Endothelial cell of umbilical vein (primary cell): ENCODE results near the gene ZNF778. TPM values are rescaled to one million over a fixed set of nuclear protein-coding genes. Genes with fewer than 3 reads are reported as not detected.

Experiments
- BruUV-seq: library from RNA; stranded (reverse); fragments of 400-500 nt; replicated peaks from 2 replicates; lab custom pipeline; 2021; lab: Mats Ljungman, UMichigan
- CTCF ChIA-PET: fragments of 300-600, 350-600 bp; sonication (Branson Sonifier 250); formaldehyde crosslinking; loops from one replicate; lab custom pipeline; 2021; ENCODE audit warnings: antibody characterized with exemption, inconsistent platforms; lab: Charles Lee
- POLR2A ChIA-PET: fragments of 300-600, 350-600 bp; sonication (Branson Sonifier 250); formaldehyde crosslinking; loops from one replicate; lab custom pipeline; 2021; ENCODE audit warnings: antibody characterized with exemption, inconsistent platforms; lab: Charles Lee
- DNase-seq: peaks from one replicate; pipeline ENCODE4 v3.0.0-alpha.2; 2011; ENCODE audit warnings: low read depth, low spot score
- FAIRE-seq: peaks from 2 replicates; lab custom pipeline; 2011; peaks lifted over from hg19 to GRCh38; lab: Jason Lieb, UNC
- H2AFZ ChIP-seq: 2 replicates; pipeline ENCODE4 v1.6.0; 2012; ENCODE audit warnings: low read depth, low read length, control low read depth, inconsistent platforms
- H3K27ac ChIP-seq: 2 replicates; pipeline ENCODE4 v1.5.1; 2011; ENCODE audit warnings: low read depth, mild to moderate bottlenecking, control low read depth, low read length, moderate library complexity; ENCODE audit not compliant: insufficient read depth
- H3K27me3 ChIP-seq, 2 experiments: 2 replicates each; pipeline versions ENCODE4 v1.6.0 to v1.6.1; 2011; ENCODE audit warnings: low read length in 2 of 2, mixed read lengths in 1 of 2; ENCODE audit not compliant: control insufficient read depth in 2 of 2, insufficient read depth in 2 of 2
- H3K36me3 ChIP-seq, 2 experiments: 2 replicates in 1 of 2; 3 replicates in 1 of 2; pipeline ENCODE4 v1.5.1; 2011; ENCODE audit warnings: low read length in 2 of 2, mild to moderate bottlenecking in 1 of 2, moderate library complexity in 1 of 2; ENCODE audit not compliant: control insufficient read depth in 2 of 2, insufficient read depth in 2 of 2; ENCODE audit errors: extremely low read depth in 1 of 2
- H3K4me1 ChIP-seq: 3 replicates; pipeline ENCODE4 v1.5.1; 2011; ENCODE audit warnings: mild to moderate bottlenecking, low read length; ENCODE audit not compliant: control insufficient read depth, insufficient read depth; ENCODE audit errors: extremely low read depth
- H3K4me2 ChIP-seq: 2 replicates; pipeline ENCODE4 v1.6.1; 2011; ENCODE audit warnings: low read length, control low read depth, mixed read lengths; ENCODE audit not compliant: insufficient read depth
- H3K4me3 ChIP-seq, 3 experiments: fragments of 200-600 bp in 1 of 3; sonication (generic), shearing (Covaris generic) in 1 of 3; replicated peaks in 1 of 3; 2 replicates each; pipeline ENCODE4 v1.5.1; 2011 to 2016; ENCODE audit warnings: control low read depth in 3 of 3, low read length in 3 of 3, mild to moderate bottlenecking in 2 of 3, inconsistent platforms in 1 of 3, low read depth in 1 of 3, moderate library complexity in 1 of 3; ENCODE audit not compliant: insufficient read depth in 1 of 3
- H3K79me2 ChIP-seq: 2 replicates; pipeline ENCODE4 v1.6.0; 2012; ENCODE audit warnings: low read length, inconsistent platforms; ENCODE audit not compliant: control insufficient read depth, insufficient read depth
- H3K9ac ChIP-seq: replicated peaks from 2 replicates; pipeline ENCODE3; 2011; ENCODE audit warnings: low read length, control low read depth; ENCODE audit not compliant: insufficient read depth; ENCODE audit errors: extremely low read depth
- H3K9me1 ChIP-seq: replicated peaks from 3 replicates; pipeline ENCODE4 v1.6.0; 2011; ENCODE audit warnings: mild to moderate bottlenecking, low read length; ENCODE audit not compliant: control insufficient read depth, insufficient read depth; ENCODE audit errors: extremely low read depth
- H3K9me3 ChIP-seq: replicated peaks from 2 replicates; pipeline ENCODE4 v1.5.1; 2012; ENCODE audit warnings: low read length, inconsistent platforms; ENCODE audit not compliant: control insufficient read depth, insufficient read depth
- H4K20me1 ChIP-seq: replicated peaks from 2 replicates; pipeline ENCODE3; 2011; ENCODE audit warnings: mild to moderate bottlenecking, low read length; ENCODE audit not compliant: control insufficient read depth, insufficient read depth; ENCODE audit errors: extremely low read depth
- CTCF ChIP-seq, 2 donors: IDR thresholded peaks; 1 replicate in 1 of 2; 2 replicates in 1 of 2; pipeline ENCODE4 v1.5.1; 2011; ENCODE audit warnings: low read length in 2 of 2, mild to moderate bottlenecking in 2 of 2, moderate library complexity in 2 of 2, control low read depth in 1 of 2, inconsistent platforms in 1 of 2, low read depth in 1 of 2; ENCODE audit not compliant: insufficient read depth in 1 of 2; ENCODE audit errors: extremely low read depth in 1 of 2
- EZH2 ChIP-seq: IDR thresholded peaks from 2 replicates; pipeline ENCODE4 v1.6.1; 2012; ENCODE audit warnings: borderline replicate concordance, low read depth, mild to moderate bottlenecking, moderate library complexity, low read length, inconsistent platforms; ENCODE audit not compliant: severe bottlenecking
- FOS ChIP-seq: IDR thresholded peaks from 2 replicates; pipeline ENCODE4 v1.6.1; 2011; ENCODE audit warnings: mild to moderate bottlenecking, low read length, moderate library complexity, borderline replicate concordance; ENCODE audit not compliant: insufficient read depth
- GATA2 ChIP-seq: IDR thresholded peaks from 2 replicates; pipeline ENCODE4 v1.7.0; 2011; ENCODE audit warnings: low read depth, mild to moderate bottlenecking, moderate library complexity, mixed read lengths, low read length; ENCODE audit not compliant: insufficient read length, insufficient read depth
- JUN ChIP-seq: IDR thresholded peaks from 2 replicates; pipeline ENCODE4 v1.6.1; 2011; ENCODE audit warnings: borderline replicate concordance, low read depth; ENCODE audit not compliant: insufficient read length, insufficient read depth
- MAX ChIP-seq: IDR thresholded peaks from 2 replicates; pipeline ENCODE4 v1.6.1; 2011; ENCODE audit not compliant: insufficient read depth, insufficient read length
- MYC ChIP-seq: IDR thresholded peaks from one replicate; pipeline ENCODE4 v1.6.1; 2011; ENCODE audit warnings: mild to moderate bottlenecking, low read depth, low read length
- POLR2A ChIP-seq: IDR thresholded peaks from 2 replicates; pipeline ENCODE4 v1.6.1; 2012; ENCODE audit warnings: low read depth, mild to moderate bottlenecking, control low read depth, low read length
- POLR2AphosphoS5 ChIP-seq: IDR thresholded peaks from 2 replicates; pipeline ENCODE4 v1.6.1; 2012; ENCODE audit warnings: low read depth, mild to moderate bottlenecking, control low read depth, low read length, moderate library complexity; ENCODE audit not compliant: insufficient read depth
- dilution Hi-C: fragments of 300-500 bp; cut with MboI; formaldehyde crosslinking; loops from one replicate; pipeline ENCODE4 v1.15.0; 2019; ENCODE audit warnings: low sequenced_read_pairs; ENCODE audit not compliant: extremely low pct_ligation_motif_present
- intact Hi-C: fragments of 100-400 bp; cut with micrococcal nuclease; formaldehyde crosslinking; loops from one replicate; pipeline ENCODE4 v1.10.0; 2022
- polyA plus RNA-seq, 4 experiments: library from polyadenylated mRNA; depleted of rRNA in 3 of 4; stranded (reverse) in 3 of 4; unstranded in 1 of 4; fragments of >200 nt; gene quantifications; 2 replicates each; pipeline versions ENCODE4 v1.2.1 to v1.2.3, GENCODE V29; 2011 to 2012; ENCODE audit warnings: missing spikeins in 1 of 4
- total RNA-seq: library from RNA; stranded (reverse); gene quantifications from 2 replicates; pipeline ENCODE4 v1.2.3, GENCODE V29; 2021

The ZNF778 gene
- total and polyA plus RNA-seq, 2 donors (not counting 3 experiments of a cell fraction or from before 2014, with no cell fraction given) = 3.8 to 10.9 TPM

GRCh38 chr16:89173174-89173921 lies 44.2 kb upstream of the ZNF778 start:
- DNase-seq = no peak
- TF ChIP-seq POLR2A = no peak
- TF ChIP-seq POLR2AphosphoS5 = no peak
- TF ChIP-seq EZH2 = no peak
- TF ChIP-seq JUN = no peak
- no peak for TF ChIP-seq MYC
- TF ChIP-seq GATA2 = no peak
- TF ChIP-seq MAX = no peak
- TF ChIP-seq FOS = no peak
- TF ChIP-seq CTCF (IDR thresholded peaks at IDR 0.05; ENCODE audit: extremely low read depth in 1 of 2, insufficient read depth in 1 of 2, low read depth in 1 of 2, low read length in 2 of 2) = no peak
- H3K27ac ChIP-seq = no peak overlapping the region
- H3K4me3 ChIP-seq = no peak overlapping the region
- H3K9ac ChIP-seq = no peak overlapping the region
- no peaks in the 10 kb centered on the region for H3K9me3 ChIP-seq
- H3K4me2 ChIP-seq = no peak overlapping the region
- peaks cover 0 to 3% of the 10 kb centered on the region in 2 experiments for H3K27me3 ChIP-seq
- H3K79me2 ChIP-seq = no peaks in the 10 kb centered on the region
- intact Hi-C loops (no loop called here), dilution Hi-C loops (no loop called here)
- ChIA-PET POLR2A (no interaction called here), CTCF (interaction anchor here (0.8 to 1.4 kb wide), 2 partner anchors 12 to 436 kb away, joined by 3 to 4 read pairs; no protein-coding TSS in a partner anchor)
- peaks cover 3% of the 10 kb centered on the region for H3K4me1 ChIP-seq
- no TSS peak for BruUV-seq
- no peaks in the 10 kb centered on the region for H4K20me1 ChIP-seq
- H2AFZ ChIP-seq = no peak overlapping the region
- H3K9me1 ChIP-seq = no peaks in the 10 kb centered on the region
- FAIRE-seq = no peak
- H3K36me3 ChIP-seq = no peaks in the 10 kb centered on the region
